ENCODE measurements around the gene INPP4B.
"Not testable (repeated sequence)": the region's sequence is repeated elsewhere in the genome, so short reads cannot be mapped to it uniquely, and the experiment has no call there.

INPP4B gene

GRCh38 chr4:142823796-142824195, 22.3 kb downstream of the INPP4B start:
- no peak for DNase-seq

GRCh38 chr4:142818476-142818875, 27.6 kb downstream of the INPP4B start:
- DNase-seq, result no peak

GRCh38 chr4:142818031-142818430, 28.1 kb downstream of the INPP4B start:
- DNase-seq, result no peak

GRCh38 chr4:142817442-142817841, 28.7 kb downstream of the INPP4B start:
- no peak for DNase-seq

GRCh38 chr4:142815834-142816233, 30.3 kb downstream of the INPP4B start:
- DNase-seq, result no peak

GRCh38 chr4:142813388-142813787, 32.7 kb downstream of the INPP4B start:
- DNase-seq, result no peak

GRCh38 chr4:142812091-142812490, 34.0 kb downstream of the INPP4B start:
- no peak for DNase-seq

GRCh38 chr4:142811034-142811433, 35.1 kb downstream of the INPP4B start:
- DNase-seq, result no peak

GRCh38 chr4:142809559-142809958, 36.5 kb downstream of the INPP4B start:
- DNase-seq, result no peak

GRCh38 chr4:142803879-142804278, 42.2 kb downstream of the INPP4B start:
- DNase-seq, result not testable (repeated sequence)

- no peak for DNase-seq
Measured at GRCh38 chr4:142801966-142802365, 44.1 kb downstream of the INPP4B start.

- no peak for DNase-seq
Measured at GRCh38 chr4:142781114-142781513, 65.0 kb downstream of the INPP4B start.

GRCh38 chr4:142778900-142779299, 67.2 kb downstream of the INPP4B start:
- no peak for DNase-seq

- DNase-seq, result no peak
Measured at GRCh38 chr4:142778430-142778829, 67.7 kb downstream of the INPP4B start.

GRCh38 chr4:142777045-142777743, 68.9 kb downstream of the INPP4B start:
- no peak for DNase-seq

GRCh38 chr4:142776026-142776425, 70.1 kb downstream of the INPP4B start:
- DNase-seq, result no peak

- DNase-seq, result no peak
Measured at GRCh38 chr4:142773505-142773904, 72.6 kb downstream of the INPP4B start.

GRCh38 chr4:142762280-142762679, 83.8 kb downstream of the INPP4B start:
- no peak for DNase-seq

- DNase-seq, result no peak
Measured at GRCh38 chr4:142752202-142752786, 93.8 kb downstream of the INPP4B start.

GRCh38 chr4:142743121-142743825, 102.8 kb downstream of the INPP4B start:
- DNase-seq, result no peak

- no peak for DNase-seq
Measured at GRCh38 chr4:142741995-142742394, 104.1 kb downstream of the INPP4B start.

GRCh38 chr4:142728233-142728632, 117.9 kb downstream of the INPP4B start:
- DNase-seq, result no peak

GRCh38 chr4:142727149-142727548, 119.0 kb downstream of the INPP4B start:
- DNase-seq, result no peak

GRCh38 chr4:142725886-142726285, 120.2 kb downstream of the INPP4B start:
- no peak for DNase-seq

Measured in activated CD4-positive, alpha-beta T cell treated with anti-CD3 and anti-CD28 coated beads for 1 hour (primary cell).